BJ (cell line): ENCODE results near the gene CD207. TPM values are rescaled to one million over a fixed set of nuclear protein-coding genes. Genes with fewer than 3 reads are reported as not detected.

Experiments used
- CTCF ChIA-PET: fragments of 350-600 bp; formaldehyde crosslinking; extraction: SDS; loops from one replicate; lab custom pipeline; 2021; ENCODE audit warnings: antibody characterized with exemption, inconsistent platforms; lab: Yijun Ruan, JAX
- POLR2A ChIA-PET: fragments of 300-600 bp; sonication (Branson Sonifier 250); formaldehyde crosslinking; extraction: SDS; loops from one replicate; lab custom pipeline; 2021; ENCODE audit warnings: antibody characterized with exemption; lab: Charles Lee
- DNase-seq: peaks from one replicate; pipeline ENCODE4 v3.0.0-alpha.2; 2011; ENCODE audit warnings: low read depth
- H3K27me3 ChIP-seq: 2 replicates; pipeline ENCODE4 v1.6.0; 2011; ENCODE audit warnings: low read length; ENCODE audit not compliant: control insufficient read depth, insufficient read depth
- H3K36me3 ChIP-seq: 2 replicates; pipeline ENCODE4 v1.5.1; 2011; ENCODE audit warnings: low read length; ENCODE audit not compliant: control insufficient read depth, insufficient read depth
- H3K4me3 ChIP-seq: 2 replicates; pipeline ENCODE4 v1.5.1; 2011; ENCODE audit warnings: low read depth, mild to moderate bottlenecking, control low read depth, low read length
- CTCF ChIP-seq: IDR thresholded peaks from 2 replicates; pipeline ENCODE4 v1.5.1; 2011; ENCODE audit warnings: low read depth, mild to moderate bottlenecking, control low read depth, inconsistent platforms, low read length, moderate library complexity; ENCODE audit not compliant: insufficient read depth
- polyA plus RNA-seq: library from polyadenylated mRNA; depleted of rRNA; stranded (reverse); fragments of >200 nt; gene quantifications from 2 replicates; pipeline ENCODE4 v1.2.3, GENCODE V29; 2011

CD207 gene
- polyA plus RNA-seq, 1 experiment, result not detected

- ChIA-PET POLR2A (no interaction called here), CTCF (interaction anchor here (5.4 to 17.9 kb wide), 3 partner anchors 7 to 78 kb away, joined by 62 to 327 read pairs (median 91); no protein-coding TSS in a partner anchor)
- peaks cover 12% of the 10 kb centered on the region for H3K27me3 ChIP-seq
- no peak for TF ChIP-seq CTCF
- DNase-seq, result no peak
- no peaks in the 10 kb centered on the region for H3K36me3 ChIP-seq
- no peak overlapping the region for H3K4me3 ChIP-seq
These were observed 33.4 kb upstream of the CD207 start for GRCh38 chr2:70868970-70869369.

GRCh38 chr2:70861777-70862625 lies 26.4 kb upstream of the CD207 start:
- peak; percentile 98 for TF ChIP-seq CTCF
- ChIA-PET POLR2A (no interaction called here), CTCF (interaction anchor here (0.6 to 17.9 kb wide), 17 partner anchors 10 to 176 kb away, joined by 3 to 327 read pairs (median 4); partner anchors contain the start of gene ANKRD53)
- Histone ChIP-seq H3K27me3 (peaks cover 17% of the 10 kb centered on the region), H3K4me3 (no peak overlapping the region), H3K36me3 (no peaks in the 10 kb centered on the region)
- DNase-seq, result peak; percentile 13

GRCh38 chr2:70855667-70856066 lies 20.1 kb upstream of the CD207 start:
- CTCF ChIA-PET, result interaction anchor here (1.6 to 3.5 kb wide), 3 partner anchors 12 to 146 kb away, joined by 4 to 22 read pairs (median 4); no protein-coding TSS in a partner anchor
- DNase-seq, result no peak
- POLR2A ChIA-PET, result no interaction called here
- Histone ChIP-seq H3K36me3 (no peaks in the 10 kb centered on the region), H3K4me3 (no peak overlapping the region), H3K27me3 (peaks cover 11% of the 10 kb centered on the region)
- no peak for TF ChIP-seq CTCF

- DNase-seq, result no peak
- Histone ChIP-seq H3K36me3 (no peaks in the 10 kb centered on the region), H3K27me3 (peaks cover 4% of the 10 kb centered on the region; the same call in 1 of the 2 replicates), H3K4me3 (no peak overlapping the region)
- no peak for TF ChIP-seq CTCF
- POLR2A ChIA-PET, result no interaction called here
- CTCF ChIA-PET, result interaction anchor here (3.5 kb wide), 1 partner anchor 17 kb away, joined by 22 read pairs; no protein-coding TSS in a partner anchor
These were observed 18.8 kb upstream of the CD207 start for GRCh38 chr2:70854411-70854810.

GRCh38 chr2:70852824-70853223 lies 17.2 kb upstream of the CD207 start:
- no peak for DNase-seq
- Histone ChIP-seq H3K4me3 (no peak overlapping the region), H3K27me3 (peaks cover 3% of the 10 kb centered on the region; the same call in 1 of the 2 replicates), H3K36me3 (no peaks in the 10 kb centered on the region)
- ChIA-PET POLR2A (no interaction called here), CTCF (interaction anchor here (1.3 kb wide), 1 partner anchor 10 kb away, joined by 4 read pairs; no protein-coding TSS in a partner anchor)
- TF ChIP-seq CTCF, result no peak
